Left ventricle myocardium inferior (tissue), 1 donor: ENCODE measurements around the gene KRT9. TPM values are rescaled to one million over a fixed set of nuclear protein-coding genes. Genes with fewer than 3 reads are reported as not detected.
A peak's percentile ranks its signal among the peaks of the same experiment; 100 is the strongest.
"Not testable (repeated sequence)": the region's sequence is repeated elsewhere in the genome, so short reads cannot be mapped to it uniquely, and the experiment has no call there.

Experiments used
- DNase-seq: peaks from one replicate; pipeline ENCODE4 v3.0.0-alpha.2; 2020
- H3K27ac ChIP-seq: fragments of 200-600 bp; replicated peaks from 2 replicates; pipeline ENCODE4 v1.8.0; 2021
- H3K27me3 ChIP-seq: fragments of 200-600 bp; 2 replicates; pipeline ENCODE4 v1.8.0; 2021; ENCODE audit warnings: low read depth
- H3K36me3 ChIP-seq: fragments of 200-600 bp; 2 replicates; pipeline ENCODE4 v1.8.0; 2021
- H3K4me1 ChIP-seq: fragments of 200-600 bp; 2 replicates; pipeline ENCODE4 v1.8.0; 2021
- H3K4me3 ChIP-seq: fragments of 200-600 bp; 2 replicates; pipeline ENCODE4 v1.8.0; 2021; ENCODE audit warnings: mild to moderate bottlenecking, moderate library complexity
- H3K9me3 ChIP-seq: fragments of 200-600 bp; replicated peaks from 2 replicates; pipeline ENCODE4 v1.8.0; 2021
- CTCF ChIP-seq: fragments of 200-600 bp; IDR thresholded peaks from 2 replicates; pipeline ENCODE4 v1.8.0; 2021; ENCODE audit warnings: antibody characterized with exemption, mild to moderate bottlenecking, borderline replicate concordance
- intact Hi-C: fragments of 100-400 bp; cut with micrococcal nuclease; formaldehyde crosslinking; loops from one replicate; pipeline ENCODE4 v1.11.0; 2022
- total RNA-seq: library from RNA; stranded (reverse); fragmentation: NEBNext Ultra II Directional; extraction: Animal tissue kit (Norgen Biotek cat#: 25700); gene quantifications from one replicate; pipeline ENCODE4 v1.2.1, GENCODE V29; 2021
- donor health status: DM: no; HTN: yes; CAD: no; lungs with severe emphysema.

KRT9 gene
- total RNA-seq, 1 donor from 2014 or later: not detected

GRCh38 chr17:41580687-41581365 is 9.0 kb upstream of the KRT9 start:
- DNase-seq: no peak
- H3K36me3 ChIP-seq: no peaks in the 10 kb centered on the region
- H3K4me3 ChIP-seq: no peak overlapping the region
- intact Hi-C loops: no loop called here
- TF ChIP-seq CTCF: no peak
- no peaks in the 10 kb centered on the region for H3K9me3 ChIP-seq
- no peaks in the 10 kb centered on the region for H3K4me1 ChIP-seq
- H3K27me3 ChIP-seq: peaks cover 85% of the 10 kb centered on the region
- H3K27ac ChIP-seq: no peak overlapping the region

- no peaks in the 10 kb centered on the region for H3K9me3 ChIP-seq
- peaks cover 91% of the 10 kb centered on the region for H3K27me3 ChIP-seq
- DNase-seq: no peak
- H3K36me3 ChIP-seq: no peaks in the 10 kb centered on the region
- H3K4me1 ChIP-seq: no peaks in the 10 kb centered on the region
- H3K27ac ChIP-seq: no peak overlapping the region
- intact Hi-C loops: no loop called here
- no peak overlapping the region for H3K4me3 ChIP-seq
- no peak for TF ChIP-seq CTCF
Measured at GRCh38 chr17:41580244-41580575, 8.4 kb upstream of the KRT9 start.

- peak; percentile 77 for TF ChIP-seq CTCF
- peaks cover 96% of the 10 kb centered on the region for H3K27me3 ChIP-seq
- no peaks in the 10 kb centered on the region for H3K9me3 ChIP-seq
- no peak overlapping the region for H3K27ac ChIP-seq
- DNase-seq: peak; percentile 59
- intact Hi-C loops: loop anchor here (10.0 kb wide), 1 partner anchor 65 kb away; no protein-coding TSS in a partner anchor
- H3K36me3 ChIP-seq: no peaks in the 10 kb centered on the region
- no peak overlapping the region for H3K4me3 ChIP-seq
- no peaks in the 10 kb centered on the region for H3K4me1 ChIP-seq
Measured at GRCh38 chr17:41579484-41580243, 7.8 kb upstream of the KRT9 start.

- Histone ChIP-seq H3K27me3 (peaks cover 98% of the 10 kb centered on the region), H3K36me3 (no peaks in the 10 kb centered on the region), H3K4me3 (no peak overlapping the region), H3K9me3 (no peaks in the 10 kb centered on the region), H3K27ac (no peak overlapping the region), H3K4me1 (no peaks in the 10 kb centered on the region)
- DNase-seq: no peak
- intact Hi-C loops: loop anchor here (10.0 kb wide), 1 partner anchor 66 kb away; no protein-coding TSS in a partner anchor
- TF ChIP-seq CTCF: no peak
Measured at GRCh38 chr17:41578971-41579370, 7.1 kb upstream of the KRT9 start.

- Histone ChIP-seq H3K27me3 (peaks cover 98% of the 10 kb centered on the region), H3K4me3 (no peak overlapping the region), H3K36me3 (no peaks in the 10 kb centered on the region), H3K9me3 (no peaks in the 10 kb centered on the region), H3K4me1 (no peaks in the 10 kb centered on the region), H3K27ac (no peak overlapping the region)
- DNase-seq: no peak
- no peak for TF ChIP-seq CTCF
- intact Hi-C loops: loop anchor here (10.0 kb wide), 1 partner anchor 66 kb away; no protein-coding TSS in a partner anchor
Measured at GRCh38 chr17:41578538-41578937, 6.7 kb upstream of the KRT9 start.

GRCh38 chr17:41576740-41577139 is 4.9 kb upstream of the KRT9 start:
- peaks cover 98% of the 10 kb centered on the region for H3K27me3 ChIP-seq
- not testable (repeated sequence) for H3K4me3 ChIP-seq, H3K9me3 ChIP-seq, H3K27ac ChIP-seq, H3K36me3 ChIP-seq, DNase-seq, H3K4me1 ChIP-seq
- intact Hi-C loops: loop anchor here (10.0 kb wide), 1 partner anchor 68 kb away; no protein-coding TSS in a partner anchor
